HG02798 (cell line): ENCODE data around the gene OR52L1.
"Not testable (repeated sequence)": the region's sequence is repeated elsewhere in the genome, so short reads cannot be mapped to it uniquely, and the experiment has no call there.

Experiments used
- ATAC-seq: cut with Tn5 transposase; IDR thresholded peaks from one replicate; pipeline ENCODE4 v1.9.1; 2021; ENCODE audit warnings: mild to moderate bottlenecking; ENCODE audit not compliant: unreplicated experiment, poor library complexity

The OR52L1 gene

GRCh38 chr11:5986885-5987284 is at the start of gene OR52L1:
TSS of gene OR52L1 (minus strand) at chr11:5986985. CDS start at chr11:5986930, 55 bp downstream.
- ATAC-seq: no peak

GRCh38 chr11:6030708-6031405 is 44.1 kb upstream of the OR52L1 start, which contains the start of gene OR56A1:
TSS of gene OR56A1 (minus strand) at chr11:6030758. CDS start at chr11:6027692, 3,066 bp downstream.
- no peak for ATAC-seq

GRCh38 chr11:6027501-6027900 is 40.7 kb upstream of the OR52L1 start:
- ATAC-seq: no peak

GRCh38 chr11:6025056-6025455 is 38.3 kb upstream of the OR52L1 start:
- no peak for ATAC-seq

- ATAC-seq: peak; percentile 64
These were observed 36.2 kb upstream of the OR52L1 start for GRCh38 chr11:6022956-6023355.

GRCh38 chr11:6013042-6013441 is 26.3 kb upstream of the OR52L1 start:
- ATAC-seq: no peak

GRCh38 chr11:6012035-6012668 is 25.4 kb upstream of the OR52L1 start:
- no peak for ATAC-seq

GRCh38 chr11:6006846-6007245 is 20.1 kb upstream of the OR52L1 start, which contains the start of gene OR56A4:
TSS of gene OR56A4 (minus strand) at chr11:6006946. CDS start at chr11:6002992, 3,954 bp downstream.
- no peak for ATAC-seq

- ATAC-seq: no peak
These were observed 19.6 kb upstream of the OR52L1 start for GRCh38 chr11:6006395-6006794.

- ATAC-seq: no peak
These were observed 15.5 kb upstream of the OR52L1 start for GRCh38 chr11:6002202-6002699.

GRCh38 chr11:5994791-5995190 is 8.0 kb upstream of the OR52L1 start:
- ATAC-seq: no peak

- ATAC-seq: peak; percentile 56
These were observed 5.9 kb upstream of the OR52L1 start for GRCh38 chr11:5992604-5993251.

GRCh38 chr11:5992150-5992549 is 5.4 kb upstream of the OR52L1 start:
- no peak for ATAC-seq

GRCh38 chr11:5989203-5989602 is 2.4 kb upstream of the OR52L1 start:
- no peak for ATAC-seq

GRCh38 chr11:5983443-5983842 is 3.3 kb downstream of the OR52L1 start:
- ATAC-seq: no peak

GRCh38 chr11:5973530-5973929 is 13.3 kb downstream of the OR52L1 start:
- ATAC-seq: no peak

GRCh38 chr11:5968394-5968793 is 18.4 kb downstream of the OR52L1 start, which contains the start of gene OR56A5:
TSS of gene OR56A5 (minus strand) at chr11:5968494. CDS start at chr11:5968494, 0 bp downstream.
- ATAC-seq: no peak

GRCh38 chr11:5967708-5968107 is 19.1 kb downstream of the OR52L1 start:
- no peak for ATAC-seq

GRCh38 chr11:5966958-5967357 is 19.8 kb downstream of the OR52L1 start:
- ATAC-seq: no peak

GRCh38 chr11:5960704-5961320 is 26.0 kb downstream of the OR52L1 start:
- ATAC-seq: not testable (repeated sequence)
